Stimulated activated CD8-positive, alpha-beta memory T cell treated with anti-CD3 and anti-CD28 coated beads, Interleukin-15, amount 100 ng/mL, for 48 hours (primary cell): ENCODE data around the gene PEX14.
"Not testable (repeated sequence)": the region's sequence is repeated elsewhere in the genome, so short reads cannot be mapped to it uniquely, and the experiment has no call there.

ENCODE experiments used
- DNase-seq, 2 donors: peaks; one replicate each; pipeline ENCODE4 v3.0.0-alpha.2; 2020; ENCODE audit warnings: low read depth in 2 of 2

PEX14 gene

GRCh38 chr1:10450156-10450814 is 24.5 kb upstream of the PEX14 start:
- DNase-seq: no peak

- no peak for DNase-seq
Measured at GRCh38 chr1:10450836-10451235, 23.9 kb upstream of the PEX14 start.

DNA sequence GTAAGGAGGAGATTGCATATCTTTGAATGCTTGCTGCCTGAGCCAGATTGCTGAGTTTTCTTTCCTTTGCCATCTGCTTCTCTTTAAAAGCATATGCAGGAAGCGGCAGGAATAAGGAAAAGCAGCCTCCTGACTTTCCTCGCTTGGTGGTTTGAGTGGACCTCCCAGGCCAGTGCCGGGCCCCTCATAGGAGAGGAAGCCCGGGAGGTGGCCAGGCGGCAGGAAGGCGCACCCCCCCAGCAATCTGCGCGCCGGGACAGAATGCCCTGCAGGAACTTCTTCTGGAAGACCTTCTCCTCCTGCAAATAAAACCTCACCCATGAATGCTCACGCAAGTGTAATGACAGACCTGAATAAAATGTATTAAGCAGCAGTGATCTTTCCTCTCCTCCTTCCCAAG is 23.5 kb upstream of the PEX14 start:
- DNase-seq: no peak

- no peak for DNase-seq
Measured at GRCh38 chr1:10456048-10456447, 18.7 kb upstream of the PEX14 start.

- DNase-seq: no peak
Measured at GRCh38 chr1:10456661-10457060, 18.1 kb upstream of the PEX14 start.

DNA sequence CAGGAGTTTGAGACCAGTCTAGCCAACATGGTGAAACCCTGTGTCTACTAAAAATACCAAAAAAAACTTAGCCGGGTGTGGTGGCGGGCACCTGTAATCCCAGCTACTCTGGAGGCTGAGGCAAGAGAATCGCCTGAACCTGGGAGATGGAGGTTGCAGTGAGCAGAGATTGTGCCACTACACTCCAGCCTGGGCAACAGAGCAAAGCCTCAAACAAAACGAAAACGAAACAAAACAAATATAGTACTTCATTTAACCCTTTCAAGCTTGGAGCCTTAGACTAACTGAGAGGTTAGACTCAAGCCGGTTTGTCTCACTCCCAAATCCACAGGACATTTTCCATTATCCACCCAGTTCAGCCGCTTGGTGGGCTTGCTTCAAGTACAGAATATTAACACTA is 17.3 kb upstream of the PEX14 start:
- DNase-seq: not testable (repeated sequence)

GRCh38 chr1:10457875-10458274 is 16.9 kb upstream of the PEX14 start:
- no peak for DNase-seq

- DNase-seq: no peak
Measured at GRCh38 chr1:10459184-10459583, 15.6 kb upstream of the PEX14 start.

GRCh38 chr1:10467078-10467477 is 7.7 kb upstream of the PEX14 start:
- no peak for DNase-seq

GRCh38 chr1:10470043-10470442 is 4.7 kb upstream of the PEX14 start:
- DNase-seq: no peak

- no peak for DNase-seq
Measured at GRCh38 chr1:10471411-10472219, 3.1 kb upstream of the PEX14 start.

- peak; percentile 85 to 89 for DNase-seq
Measured at GRCh38 chr1:10472220-10473144, 2.3 kb upstream of the PEX14 start, which contains the start of gene DFFA. Gene DFFA (minus strand): TSS chr1:10472529. CDS start chr1:10472458, 71 bp downstream.

DNA sequence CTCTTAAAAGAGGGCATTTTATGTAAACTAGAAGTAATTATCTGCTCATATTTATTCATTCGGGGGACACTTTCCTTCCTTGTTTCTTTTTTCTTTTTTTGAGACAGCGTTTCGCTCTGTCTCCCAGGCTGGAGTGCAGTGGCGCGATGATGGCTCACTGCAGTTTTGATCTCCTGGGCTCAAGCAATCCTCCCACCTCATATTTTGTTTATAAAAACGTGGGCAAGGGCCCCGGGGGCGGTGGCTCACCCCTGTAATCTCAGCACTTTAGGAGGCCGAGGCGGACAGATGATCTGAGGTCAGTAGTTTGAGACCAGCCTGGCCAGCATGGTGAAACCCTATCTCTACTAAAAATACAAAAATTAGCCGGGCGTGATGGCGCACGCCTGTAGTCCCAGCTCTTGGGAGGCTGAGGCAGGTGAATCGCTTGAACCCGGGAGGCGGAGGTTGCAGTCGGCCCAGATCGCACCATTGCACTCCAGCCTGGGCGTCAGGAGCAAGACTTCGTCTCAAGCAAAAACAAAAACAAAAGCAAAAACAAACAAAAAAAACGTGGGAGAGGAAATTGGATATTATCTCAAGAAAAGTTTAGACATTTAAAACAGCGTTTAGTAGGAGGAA is 1.5 kb upstream of the PEX14 start:
- no peak for DNase-seq

- DNase-seq: not testable (repeated sequence)
Measured at GRCh38 chr1:10474309-10474612, 489 bp upstream of the PEX14 start.

GRCh38 chr1:10475510-10475909 is 760 bp downstream of the PEX14 start:
- DNase-seq: no peak

DNA sequence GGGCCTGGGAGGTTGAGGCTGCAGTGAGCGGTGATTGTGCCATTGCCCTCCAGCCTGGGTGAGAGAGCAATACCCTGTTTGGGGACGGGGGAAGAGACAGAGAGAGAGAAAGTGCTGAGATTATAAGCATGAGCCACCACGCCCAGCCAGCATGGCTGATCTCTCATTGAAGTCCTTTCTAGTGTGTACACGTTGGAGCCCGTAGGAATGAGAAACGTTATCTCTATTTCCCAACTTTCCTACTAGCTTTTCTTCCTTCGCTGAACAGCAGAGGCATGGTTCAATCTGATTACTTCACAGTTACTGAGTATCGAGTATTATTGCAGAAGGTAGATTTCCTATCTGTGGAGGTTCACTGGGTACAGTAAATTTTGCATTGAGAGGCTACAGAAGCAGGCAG is 4.5 kb downstream of the PEX14 start:
- no peak for DNase-seq

- no peak for DNase-seq
Measured at GRCh38 chr1:10480614-10481013, 5.9 kb downstream of the PEX14 start.

DNA sequence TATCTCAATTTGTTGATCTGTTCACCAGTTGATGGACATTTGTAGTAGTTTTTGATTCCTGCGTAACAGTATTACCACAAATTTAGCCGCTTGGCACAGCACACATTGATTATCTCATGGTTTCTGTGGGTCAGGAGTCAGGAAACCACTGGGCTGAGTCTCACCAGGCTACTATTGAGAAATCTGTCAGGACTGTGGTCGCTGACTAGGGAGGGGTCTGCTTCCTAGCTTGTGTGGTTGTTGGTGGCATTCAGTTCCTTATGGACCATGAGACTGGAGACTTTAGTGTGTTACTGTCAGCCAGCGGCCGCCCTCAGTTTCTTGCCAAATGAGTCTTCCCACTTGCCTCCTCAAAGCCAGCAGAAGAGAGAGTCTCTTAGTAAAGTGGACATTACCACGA is 9.8 kb downstream of the PEX14 start:
- DNase-seq: no peak

- no peak for DNase-seq
Measured at GRCh38 chr1:10489291-10490055, 14.7 kb downstream of the PEX14 start.

- no peak for DNase-seq
Measured at GRCh38 chr1:10490286-10490970, 15.7 kb downstream of the PEX14 start.

GRCh38 chr1:10494418-10494753 is 19.6 kb downstream of the PEX14 start:
- DNase-seq: no peak
